Measurements from ENCODE around the gene DENND1B. TPM values are rescaled to one million over a fixed set of nuclear protein-coding genes. Genes with fewer than 3 reads are reported as not detected.

The DENND1B gene
- total RNA-seq, 1 donor from 2014 or later = 5.9 TPM

DNA sequence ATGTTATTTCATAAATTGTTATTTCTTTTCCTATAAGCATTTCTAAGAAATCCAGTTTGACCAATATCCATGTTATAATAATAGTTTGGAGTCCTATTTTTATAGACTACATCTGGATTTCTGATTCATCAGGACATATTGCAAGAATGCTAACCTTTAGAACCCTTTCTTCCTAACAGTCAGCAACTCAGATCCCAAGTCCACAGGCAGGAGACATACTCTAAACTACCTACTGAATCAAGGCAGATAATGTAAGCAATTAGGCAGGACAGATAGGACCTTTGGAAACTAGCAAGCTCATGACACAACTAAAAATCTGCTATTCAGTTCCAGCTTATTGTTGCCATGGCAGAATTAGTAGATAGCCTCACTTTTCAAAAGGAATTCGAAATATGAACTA is 104.1 kb downstream of the DENND1B start:
- H3K4me3 ChIP-seq (ENCODE audit: low read depth, low read length) = no peak overlapping the region
- TF ChIP-seq, protein P1, sequence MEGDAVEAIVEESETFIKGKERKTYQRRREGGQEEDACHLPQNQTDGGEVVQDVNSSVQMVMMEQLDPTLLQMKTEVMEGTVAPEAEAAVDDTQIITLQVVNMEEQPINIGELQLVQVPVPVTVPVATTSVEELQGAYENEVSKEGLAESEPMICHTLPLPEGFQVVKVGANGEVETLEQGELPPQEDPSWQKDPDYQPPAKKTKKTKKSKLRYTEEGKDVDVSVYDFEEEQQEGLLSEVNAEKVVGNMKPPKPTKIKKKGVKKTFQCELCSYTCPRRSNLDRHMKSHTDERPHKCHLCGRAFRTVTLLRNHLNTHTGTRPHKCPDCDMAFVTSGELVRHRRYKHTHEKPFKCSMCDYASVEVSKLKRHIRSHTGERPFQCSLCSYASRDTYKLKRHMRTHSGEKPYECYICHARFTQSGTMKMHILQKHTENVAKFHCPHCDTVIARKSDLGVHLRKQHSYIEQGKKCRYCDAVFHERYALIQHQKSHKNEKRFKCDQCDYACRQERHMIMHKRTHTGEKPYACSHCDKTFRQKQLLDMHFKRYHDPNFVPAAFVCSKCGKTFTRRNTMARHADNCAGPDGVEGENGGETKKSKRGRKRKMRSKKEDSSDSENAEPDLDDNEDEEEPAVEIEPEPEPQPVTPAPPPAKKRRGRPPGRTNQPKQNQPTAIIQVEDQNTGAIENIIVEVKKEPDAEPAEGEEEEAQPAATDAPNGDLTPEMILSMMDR (conservative IDR thresholded peaks at IDR 0.05; ENCODE audit: low read depth, low read length) = no peak
- DNase-seq (ENCODE audit: low read depth) = no peak

DNA sequence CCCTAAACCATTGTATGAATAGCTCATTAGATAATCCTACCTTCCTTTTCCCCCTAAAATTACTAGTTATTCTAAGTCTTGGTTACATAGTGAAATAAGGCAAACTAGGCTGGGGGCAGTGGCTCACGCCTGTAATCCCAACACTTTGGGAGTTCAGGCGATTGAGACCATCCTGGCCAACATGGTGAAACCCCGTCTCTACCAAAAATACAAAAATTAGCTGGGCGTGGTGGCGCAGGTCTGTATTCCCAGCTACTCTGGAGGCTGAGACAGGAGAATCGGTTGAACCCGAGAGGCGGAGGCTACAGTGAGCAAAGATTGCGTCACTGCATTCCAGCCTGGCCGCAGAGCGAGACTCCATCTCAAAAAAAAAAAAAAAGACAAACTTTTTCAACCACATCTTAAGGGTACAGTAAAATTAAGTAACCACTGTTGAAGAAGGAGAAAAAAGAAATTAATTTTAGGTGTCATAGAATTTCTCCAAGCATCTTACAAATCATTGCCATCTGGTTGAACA is 108.5 kb downstream of the DENND1B start:
- no peak for DNase-seq (ENCODE audit: low read depth)
- TF ChIP-seq, protein P1 (conservative IDR thresholded peaks at IDR 0.05; ENCODE audit: low read depth, low read length) = no peak
- no peak overlapping the region for H3K4me3 ChIP-seq (ENCODE audit: low read depth, low read length)

DNA sequence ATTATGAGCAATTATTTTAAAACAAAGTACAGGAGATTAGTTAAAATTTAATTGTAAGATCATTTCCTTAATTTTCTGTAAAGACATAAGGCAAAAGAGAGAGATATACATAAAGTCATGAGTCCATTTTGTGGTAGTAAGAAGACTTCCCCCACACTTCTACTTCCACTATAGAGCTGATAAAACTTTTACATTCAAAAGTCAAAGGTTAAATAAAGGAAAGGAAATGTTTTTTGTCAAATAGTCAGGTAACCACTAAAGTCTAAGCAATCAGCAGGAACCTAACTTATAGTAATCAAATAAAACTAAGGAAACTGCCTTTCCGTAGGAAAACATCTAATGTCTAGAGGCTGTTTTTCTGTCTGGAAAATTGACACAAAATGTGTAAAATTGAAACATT is 110.9 kb downstream of the DENND1B start:
- no peak for DNase-seq (ENCODE audit: low read depth)
- H3K4me3 ChIP-seq (ENCODE audit: low read depth, low read length) = no peak overlapping the region
- TF ChIP-seq, protein P1 (conservative IDR thresholded peaks at IDR 0.05; ENCODE audit: low read depth, low read length) = no peak

DNA sequence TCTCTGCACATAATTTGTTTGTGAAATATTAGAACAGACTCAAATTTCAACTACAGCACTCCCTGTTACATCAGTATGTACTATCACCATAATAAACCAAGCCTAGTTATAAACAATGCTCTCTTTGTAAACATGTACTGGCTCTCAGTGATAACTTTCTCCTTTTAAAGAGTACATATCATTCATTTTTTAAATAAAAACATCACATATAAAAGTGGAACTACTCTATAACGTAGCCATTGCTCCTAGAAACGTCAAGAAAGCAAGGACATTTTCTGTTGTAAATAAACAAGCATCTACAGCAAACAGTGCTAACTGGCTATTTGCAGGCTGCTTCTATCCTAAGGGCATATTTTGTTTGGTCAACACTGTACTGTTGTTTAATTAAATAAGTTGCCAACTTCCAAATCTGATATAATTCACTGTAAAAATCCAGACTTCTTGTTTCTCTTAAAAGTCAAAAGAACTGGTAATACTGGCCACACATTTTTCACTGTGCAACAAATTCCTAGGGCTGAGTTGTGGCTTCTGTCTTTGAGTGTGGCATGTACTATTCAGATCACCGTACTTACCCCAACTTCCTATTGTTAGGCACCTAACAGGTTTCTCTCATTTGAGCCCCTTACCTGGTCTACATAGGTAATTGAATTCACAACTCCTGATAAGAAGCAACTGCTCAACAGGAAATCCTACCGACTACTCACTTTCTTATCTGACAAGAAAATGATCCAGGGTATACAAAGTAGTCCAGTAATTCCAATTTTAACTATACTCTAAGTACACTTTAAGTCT is 111.9 kb downstream of the DENND1B start:
- TF ChIP-seq, protein P1 (conservative IDR thresholded peaks at IDR 0.05; ENCODE audit: low read depth, low read length) = no peak
- no peak for DNase-seq (ENCODE audit: low read depth)
- no peak overlapping the region for H3K4me3 ChIP-seq (ENCODE audit: low read depth, low read length)

DNA sequence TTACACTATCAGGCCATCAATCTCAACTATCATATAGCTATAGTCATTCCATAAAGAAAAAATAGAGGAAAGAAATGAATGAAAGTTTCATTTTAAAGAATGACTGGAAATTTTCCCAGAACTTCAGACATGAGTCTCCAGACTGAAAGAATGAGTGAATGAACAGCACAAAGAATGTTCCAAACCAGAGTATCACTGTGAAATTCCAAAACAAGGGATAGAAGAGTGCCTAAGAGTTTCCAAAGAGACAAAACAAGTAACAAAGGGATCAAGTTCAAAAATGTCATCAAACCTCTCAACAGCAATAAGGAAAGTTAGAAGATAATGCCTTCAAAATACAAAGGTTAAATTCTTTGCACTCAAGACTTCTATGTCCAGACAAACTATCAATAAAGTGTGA is 114.9 kb downstream of the DENND1B start:
- TF ChIP-seq, protein P1 (conservative IDR thresholded peaks at IDR 0.05; ENCODE audit: low read depth, low read length) = no peak
- no peak for DNase-seq (ENCODE audit: low read depth)
- no peak overlapping the region for H3K4me3 ChIP-seq (ENCODE audit: low read depth, low read length)

DNA sequence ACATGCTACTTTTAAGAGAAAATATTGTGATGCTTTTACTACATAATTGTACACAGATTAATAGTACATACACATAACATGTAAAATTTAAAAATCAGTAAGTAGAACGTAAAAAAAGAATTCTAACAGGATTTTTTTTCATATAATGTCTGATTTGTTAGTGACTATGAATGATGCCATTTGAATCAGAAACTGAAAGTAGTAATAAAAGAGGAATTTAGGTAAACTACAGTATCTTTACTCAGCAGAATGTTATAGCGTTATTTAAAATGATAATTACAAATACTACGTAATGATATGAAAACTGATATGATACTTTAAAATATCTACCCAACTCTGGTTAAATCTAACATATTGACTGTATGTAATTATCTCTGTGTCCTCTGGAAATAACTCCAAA is 116.1 kb downstream of the DENND1B start:
- H3K4me3 ChIP-seq (ENCODE audit: low read depth, low read length) = no peak overlapping the region
- no peak for DNase-seq (ENCODE audit: low read depth)
- TF ChIP-seq, protein P1 (conservative IDR thresholded peaks at IDR 0.05; ENCODE audit: low read depth, low read length) = no peak

DNA sequence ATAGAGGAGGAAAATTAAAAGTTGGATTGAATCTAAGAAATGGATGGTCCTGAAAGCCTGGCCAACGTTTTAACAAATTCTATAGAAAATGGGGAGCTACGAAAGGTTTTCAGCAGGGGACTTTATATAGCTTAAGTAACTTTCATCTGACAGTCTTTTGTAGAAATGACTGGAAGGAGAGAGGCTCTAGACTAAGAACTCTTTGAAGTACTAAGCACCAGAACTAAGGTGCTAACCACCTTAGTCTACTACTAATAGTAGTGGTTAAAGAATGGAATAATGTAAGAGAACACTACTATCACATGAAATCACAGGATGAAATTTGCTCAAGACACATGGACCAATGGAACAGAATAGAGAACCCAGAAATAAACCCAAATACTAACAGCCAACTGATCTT is 126.1 kb downstream of the DENND1B start:
- H3K4me3 ChIP-seq (ENCODE audit: low read depth, low read length) = no peak overlapping the region
- no peak for DNase-seq (ENCODE audit: low read depth)
- TF ChIP-seq, protein P1 (conservative IDR thresholded peaks at IDR 0.05; ENCODE audit: low read depth, low read length) = no peak
